NCI-H2029 (cell line): ENCODE data around the gene IER3.

ENCODE experiments used
- DNase-seq: peaks from one replicate; lab custom pipeline; 2025; lab: John Stamatoyannopoulos, UW

IER3 gene

DNA sequence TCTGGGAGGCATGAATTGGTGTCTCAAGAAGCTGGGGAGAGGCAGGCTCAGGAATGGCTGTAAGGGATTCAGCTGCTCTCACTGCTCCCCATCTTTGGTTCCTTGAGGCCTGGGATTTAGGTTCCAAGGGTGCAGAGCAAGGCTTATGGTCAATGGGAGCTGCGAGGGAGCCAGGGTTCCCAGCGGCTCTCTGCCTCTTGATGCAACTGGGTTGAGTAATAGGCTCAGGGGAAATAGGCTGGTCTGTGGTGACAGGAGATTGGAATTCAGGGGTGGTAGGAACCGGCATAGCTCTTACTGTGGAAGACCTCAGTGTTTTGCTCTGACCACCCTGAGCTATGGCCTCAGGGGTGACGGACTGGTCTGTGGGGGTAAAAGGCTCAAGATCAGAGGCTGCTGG is 40.5 kb downstream of the IER3 start:
- no peak for DNase-seq

DNA sequence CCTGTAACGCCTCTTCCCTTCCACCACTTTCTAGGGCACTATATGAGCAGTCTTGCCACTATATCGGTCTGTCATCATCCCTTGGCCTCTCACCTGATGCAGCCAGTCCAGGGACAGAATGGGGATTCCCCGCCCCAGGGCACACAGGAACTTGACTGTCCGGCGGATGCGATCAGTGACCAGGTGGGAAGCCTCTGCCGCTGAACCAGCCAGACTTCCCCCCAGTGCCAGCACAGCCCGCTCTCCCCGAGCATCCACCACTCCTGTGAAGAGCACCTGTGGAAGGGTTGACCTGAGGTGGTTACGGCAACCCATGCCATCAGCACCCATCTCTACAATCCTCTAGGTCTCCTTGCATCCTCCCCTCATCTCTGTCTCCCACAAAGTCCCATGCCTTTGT is 41.3 kb downstream of the IER3 start:
- no peak for DNase-seq

DNA sequence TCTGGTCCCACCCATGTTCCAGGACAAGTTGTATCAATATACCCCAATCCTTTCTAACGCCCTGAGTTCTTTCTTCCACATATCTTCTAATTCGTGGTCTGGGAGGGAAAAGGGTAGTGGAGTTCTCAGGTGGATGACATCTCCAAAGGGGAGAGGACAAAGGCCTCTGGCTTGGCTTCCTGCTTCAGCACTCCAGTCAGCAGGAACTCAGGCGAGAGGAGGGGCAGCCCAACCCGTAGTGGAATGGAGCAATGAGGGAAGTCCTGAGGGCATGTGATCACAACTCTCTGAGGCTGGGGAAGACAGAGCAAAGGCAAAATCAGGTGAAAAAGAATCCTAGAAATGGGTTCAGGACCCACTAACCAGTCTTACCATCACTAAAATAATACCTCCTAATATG is 44.0 kb downstream of the IER3 start:
- no peak for DNase-seq

DNA sequence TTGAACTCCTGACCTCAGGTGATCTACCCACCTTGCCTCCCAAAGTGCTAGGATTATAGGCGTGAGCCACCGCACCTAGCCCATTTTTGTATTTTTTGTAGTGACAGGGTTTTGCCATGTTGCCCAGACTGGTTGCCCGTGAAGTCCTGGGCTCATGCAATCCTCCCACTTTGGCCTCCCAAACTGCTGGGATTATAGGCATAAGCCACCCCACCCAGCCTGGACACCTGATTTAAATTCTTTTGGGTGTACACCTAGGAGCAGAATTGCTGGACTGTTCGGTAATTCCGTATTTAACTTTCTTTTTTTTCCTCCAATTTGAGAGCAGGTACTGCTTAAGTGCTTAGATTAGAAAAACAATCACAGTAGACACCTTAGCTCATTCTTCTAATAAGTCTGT is 47.9 kb downstream of the IER3 start:
- no peak for DNase-seq
